AG09309 (cell line): ENCODE results near the gene CFAP99.

Experiments used
- DNase-seq: peaks from one replicate; pipeline ENCODE4 v3.0.0-alpha.2; 2010; ENCODE audit warnings: low read depth
- H3K4me3 ChIP-seq: 2 replicates; pipeline ENCODE4 v1.5.1; 2011; ENCODE audit warnings: mild to moderate bottlenecking, low read depth, low read length, moderate library complexity; ENCODE audit not compliant: control insufficient read depth
- CTCF ChIP-seq: IDR thresholded peaks from 2 replicates; pipeline ENCODE4 v1.5.1; 2011; ENCODE audit warnings: mild to moderate bottlenecking, low read depth, low read length, inconsistent platforms; ENCODE audit not compliant: insufficient read depth, control insufficient read depth; ENCODE audit errors: missing control alignments

CFAP99 gene

DNA sequence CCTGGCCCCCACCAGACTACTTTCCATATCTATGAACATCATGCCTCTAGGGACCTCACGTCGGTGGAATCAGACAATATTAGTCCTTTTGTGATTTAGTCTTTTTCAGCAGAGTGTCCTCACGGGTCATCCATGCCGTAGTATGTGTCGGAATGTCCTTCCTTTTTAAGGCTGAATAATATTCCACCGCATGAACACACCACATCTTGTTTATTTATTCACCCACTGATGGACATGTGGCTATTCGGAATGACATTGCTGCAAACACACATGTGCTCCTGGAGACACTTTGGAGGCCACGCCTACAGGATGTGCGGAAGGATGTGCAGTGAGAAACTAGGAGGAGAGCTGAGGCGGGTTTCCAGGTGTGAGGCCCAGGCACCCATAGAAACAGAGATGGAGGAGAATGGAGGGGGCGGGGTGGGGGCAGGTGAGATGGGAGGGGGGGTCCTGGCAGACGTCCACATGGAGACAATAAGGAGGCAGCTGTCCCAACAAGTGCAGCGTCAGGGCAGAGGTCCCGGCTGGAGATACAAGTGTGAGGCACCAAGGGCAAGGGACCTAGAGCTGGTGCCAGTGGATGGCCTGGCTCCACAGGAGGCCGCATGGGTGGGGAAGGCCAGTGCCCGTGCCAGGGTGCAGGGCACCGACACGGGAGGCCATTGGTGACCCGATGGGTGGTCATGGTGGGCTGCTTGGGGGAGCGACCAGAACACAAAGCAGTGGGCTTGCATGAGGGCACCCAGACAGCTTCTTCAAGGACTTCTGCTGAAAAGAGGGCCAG is 21.0 kb upstream of the CFAP99 start:
- no peak overlapping the region for H3K4me3 ChIP-seq
- no peak for DNase-seq
- TF ChIP-seq CTCF = no peak

GRCh38 chr4:2399216-2399615 is 19.5 kb upstream of the CFAP99 start:
- TF ChIP-seq CTCF = no peak
- DNase-seq = no peak
- H3K4me3 ChIP-seq = no peak overlapping the region

DNA sequence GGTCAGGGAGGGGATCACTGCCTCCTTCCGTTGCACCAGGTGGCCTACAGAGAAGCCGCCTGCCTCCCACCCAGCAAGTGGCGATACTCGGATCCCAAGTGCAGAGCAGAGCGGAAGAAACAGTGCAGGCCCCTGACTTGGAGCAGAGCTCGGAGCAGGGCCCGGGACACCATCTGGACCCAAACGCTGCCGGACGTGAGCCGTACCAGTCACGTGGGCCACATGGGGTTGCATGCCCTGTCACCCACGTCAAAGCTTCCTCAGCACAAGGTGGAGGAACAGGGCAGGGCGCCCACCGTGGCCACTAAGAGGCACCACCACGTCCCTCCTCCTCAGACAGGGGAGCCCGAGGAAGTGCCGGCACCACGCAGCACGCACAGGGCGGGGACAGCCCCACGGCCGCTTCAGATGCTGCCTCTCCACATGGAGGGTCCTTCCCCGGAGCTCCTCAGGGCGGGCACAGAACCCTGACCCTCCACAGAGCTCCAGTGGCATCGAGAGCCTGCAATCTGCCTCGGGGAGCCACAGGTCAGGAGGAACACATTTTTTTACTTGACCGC is 19.0 kb upstream of the CFAP99 start:
- H3K4me3 ChIP-seq = no peak overlapping the region
- no peak for TF ChIP-seq CTCF
- DNase-seq = no peak

DNA sequence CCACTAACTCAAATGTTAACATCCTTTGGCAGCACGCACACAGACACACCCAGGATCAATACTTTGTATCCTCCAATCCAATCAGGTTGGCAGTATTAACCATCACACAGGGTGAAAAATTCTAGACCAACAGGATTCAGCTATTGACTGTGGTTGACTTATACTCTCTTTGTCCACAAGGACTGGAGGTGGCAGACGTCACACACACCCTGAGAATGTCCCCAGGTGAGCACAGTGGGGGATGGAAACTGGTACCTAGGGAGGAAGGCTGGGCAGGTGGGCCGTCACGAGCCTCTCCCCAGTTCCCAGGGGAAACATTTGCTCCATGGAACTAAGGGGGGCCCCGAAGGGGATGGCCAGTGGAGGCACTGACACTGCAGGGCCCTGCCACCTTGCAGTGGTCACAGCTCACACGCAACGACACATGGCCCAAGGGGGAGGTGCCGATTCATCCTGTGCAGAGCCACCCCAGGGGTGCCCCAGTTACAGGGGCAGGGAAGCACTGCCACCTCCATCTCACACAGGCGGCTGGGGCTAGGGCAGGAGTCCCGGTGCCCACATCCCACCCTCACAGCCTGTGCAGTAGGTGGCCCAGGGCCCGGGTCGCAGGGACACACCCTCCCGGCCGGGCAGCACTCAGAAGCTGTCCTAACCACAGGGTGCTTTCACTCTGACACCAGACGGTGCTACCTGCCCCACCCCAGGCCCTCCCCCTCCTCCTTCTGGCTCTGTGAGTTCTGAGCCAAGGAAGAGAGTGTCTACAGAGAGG is 17.7 kb upstream of the CFAP99 start:
- no peak overlapping the region for H3K4me3 ChIP-seq
- TF ChIP-seq CTCF = no peak
- DNase-seq = no peak

DNA sequence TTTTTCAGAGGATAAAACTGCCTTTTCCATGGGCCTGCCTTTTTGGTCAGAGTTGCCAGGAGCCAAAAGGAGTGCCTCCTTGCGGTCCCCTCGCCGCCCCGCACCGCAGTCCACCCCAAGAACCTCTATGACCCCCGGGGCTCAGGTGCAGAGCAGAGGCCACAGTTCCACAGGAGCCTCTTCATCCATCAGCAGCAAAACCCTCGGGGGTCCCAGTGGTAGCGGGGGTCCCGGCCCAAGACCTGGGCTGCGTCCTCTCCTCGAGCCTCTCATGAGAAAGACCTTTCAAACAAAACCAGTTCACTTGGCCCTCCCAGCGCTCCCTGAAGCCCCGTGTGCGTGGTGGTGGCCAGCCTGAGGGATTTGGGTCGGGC is 17.2 kb upstream of the CFAP99 start:
- DNase-seq = no peak
- peak overlapping the region; percentile 11; the same call in 1 of the 2 replicates for H3K4me3 ChIP-seq
- no peak for TF ChIP-seq CTCF

DNA sequence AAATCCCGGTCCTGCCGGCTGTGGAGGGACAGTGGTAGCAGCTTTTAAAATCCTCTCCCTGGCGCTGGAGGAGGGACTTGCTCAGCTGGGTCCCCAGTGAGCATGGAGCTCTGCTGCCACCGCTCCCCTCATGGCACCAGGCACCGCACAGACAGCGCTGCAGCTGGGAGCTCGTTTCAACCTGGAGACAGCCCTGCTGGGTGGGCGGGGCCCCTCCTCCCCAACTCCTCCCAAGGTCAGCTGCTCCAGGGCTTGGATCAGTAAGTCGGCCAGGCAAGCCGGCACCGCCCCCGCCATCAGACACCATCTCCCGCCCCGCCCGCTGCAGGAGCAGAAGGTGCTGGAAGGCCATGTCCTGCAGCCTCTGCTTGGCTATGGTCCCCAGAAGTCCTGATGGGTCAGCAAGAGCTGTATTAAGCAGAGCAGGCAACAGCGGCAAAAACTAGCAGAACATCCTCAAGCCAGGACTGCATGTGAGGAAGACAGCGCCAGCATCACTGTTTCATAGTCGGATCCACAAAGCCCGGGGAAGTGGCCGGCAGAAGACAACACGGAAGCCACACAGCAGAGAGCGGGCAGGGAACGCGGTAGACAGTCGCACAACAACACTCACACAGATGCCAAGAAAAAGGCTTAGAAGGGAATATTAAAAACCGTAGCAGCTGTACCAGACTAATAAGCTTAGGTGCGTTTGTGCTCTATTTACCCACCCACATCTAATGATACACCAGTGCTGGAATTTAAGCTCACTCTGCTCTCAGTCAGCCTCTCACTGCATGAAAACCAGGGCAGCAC is 16.5 kb upstream of the CFAP99 start:
- DNase-seq = no peak
- peak overlapping the region; percentile 11 for H3K4me3 ChIP-seq
- TF ChIP-seq CTCF = no peak
